Germinal center (tissue), 1 donor: ENCODE data around the gene FAM20A.

Experiments
- DNase-seq: peaks from one replicate; pipeline ENCODE4 v3.0.0; 2012; ENCODE audit warnings: mixed read lengths, low spot score

FAM20A gene

DNA sequence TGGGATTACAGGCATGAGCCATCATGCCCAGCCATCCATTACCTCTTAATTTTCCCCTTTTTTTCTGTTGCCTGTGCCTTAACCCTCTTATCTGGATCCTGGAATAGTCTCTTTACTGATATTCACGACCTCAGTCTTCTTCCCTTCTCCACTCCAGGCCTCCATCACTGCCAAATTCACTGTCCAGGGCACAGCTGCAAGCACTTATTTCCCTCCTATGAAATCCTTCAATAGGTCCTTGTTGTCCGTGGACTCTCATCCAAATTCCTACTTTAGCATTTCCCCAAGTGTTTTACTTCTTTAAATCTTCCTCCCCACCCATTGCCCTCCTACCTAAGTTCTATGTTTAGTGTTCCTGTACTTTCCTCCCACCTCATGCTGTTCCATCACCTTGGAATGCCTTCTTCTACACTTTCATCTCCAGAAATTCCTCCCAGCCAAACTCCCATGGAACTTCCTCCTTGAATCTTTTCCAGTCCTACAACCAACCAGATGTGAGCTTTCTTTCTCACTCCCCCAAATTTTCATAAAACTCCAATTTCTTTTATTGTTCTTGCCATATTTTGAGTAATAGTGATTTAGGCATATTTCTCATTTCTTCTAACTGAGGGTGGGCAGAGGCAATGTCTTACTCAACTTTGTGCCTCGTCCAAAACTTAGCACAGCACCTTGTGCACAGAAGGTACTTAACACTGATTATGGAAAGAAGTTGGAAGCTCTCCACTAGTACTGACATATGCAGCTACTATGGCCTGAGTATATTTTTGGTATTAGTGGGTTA lies 35.3 kb downstream of the FAM20A start:
- no peak for DNase-seq

DNA sequence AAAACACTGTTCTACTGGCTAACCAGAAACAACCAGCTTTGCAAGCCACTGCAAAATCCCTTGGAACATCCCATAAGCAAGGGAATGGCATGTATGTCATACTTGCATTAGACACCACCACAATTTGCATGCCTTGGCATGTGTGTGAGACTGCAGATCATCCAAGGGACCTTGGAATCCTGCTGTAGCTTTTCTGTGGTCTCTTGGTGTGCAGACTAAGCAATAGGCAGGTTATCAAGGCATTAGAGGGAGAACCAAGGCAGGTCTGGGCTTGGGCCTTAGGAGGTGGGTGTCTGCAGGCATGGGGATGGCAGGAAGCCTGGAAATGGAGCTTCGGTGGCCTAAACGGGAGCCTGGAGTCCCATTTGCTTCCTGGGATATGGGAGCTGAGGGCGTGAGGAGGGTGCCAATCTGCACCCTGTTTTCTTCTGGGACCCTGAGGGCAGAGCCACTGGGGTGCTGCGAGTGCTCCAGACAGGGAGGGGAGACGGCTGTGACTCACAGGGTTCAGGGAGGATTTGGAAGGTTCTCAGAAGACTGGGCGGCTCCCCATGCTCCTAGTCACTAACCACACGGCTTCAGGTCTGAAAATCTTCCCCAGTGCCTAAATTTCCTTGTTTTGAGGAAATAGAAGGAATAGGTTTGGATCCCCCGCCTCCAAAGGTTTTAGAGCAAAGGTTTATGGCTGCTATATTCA lies 36.6 kb downstream of the FAM20A start:
- DNase-seq, result no peak

DNA sequence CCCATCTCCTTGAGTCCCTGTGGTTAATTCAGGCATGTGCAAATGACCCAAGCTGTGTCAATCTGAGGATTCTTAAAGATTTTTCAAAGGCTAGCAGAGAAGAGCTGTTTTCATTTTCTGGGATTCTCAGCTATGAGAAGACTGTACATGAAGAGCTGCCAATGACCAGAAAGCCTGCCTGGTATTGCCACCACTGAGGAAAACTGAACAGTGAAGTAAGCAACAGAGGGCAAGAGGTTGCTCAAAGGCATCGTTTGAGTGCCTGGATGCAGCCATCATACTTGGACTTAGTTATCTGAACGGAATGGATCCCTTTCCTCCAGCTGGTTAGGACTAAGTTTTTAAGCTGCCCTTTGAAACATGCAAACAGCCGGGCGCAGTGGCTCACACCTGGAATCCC lies 38.4 kb downstream of the FAM20A start:
- DNase-seq, result no peak

DNA sequence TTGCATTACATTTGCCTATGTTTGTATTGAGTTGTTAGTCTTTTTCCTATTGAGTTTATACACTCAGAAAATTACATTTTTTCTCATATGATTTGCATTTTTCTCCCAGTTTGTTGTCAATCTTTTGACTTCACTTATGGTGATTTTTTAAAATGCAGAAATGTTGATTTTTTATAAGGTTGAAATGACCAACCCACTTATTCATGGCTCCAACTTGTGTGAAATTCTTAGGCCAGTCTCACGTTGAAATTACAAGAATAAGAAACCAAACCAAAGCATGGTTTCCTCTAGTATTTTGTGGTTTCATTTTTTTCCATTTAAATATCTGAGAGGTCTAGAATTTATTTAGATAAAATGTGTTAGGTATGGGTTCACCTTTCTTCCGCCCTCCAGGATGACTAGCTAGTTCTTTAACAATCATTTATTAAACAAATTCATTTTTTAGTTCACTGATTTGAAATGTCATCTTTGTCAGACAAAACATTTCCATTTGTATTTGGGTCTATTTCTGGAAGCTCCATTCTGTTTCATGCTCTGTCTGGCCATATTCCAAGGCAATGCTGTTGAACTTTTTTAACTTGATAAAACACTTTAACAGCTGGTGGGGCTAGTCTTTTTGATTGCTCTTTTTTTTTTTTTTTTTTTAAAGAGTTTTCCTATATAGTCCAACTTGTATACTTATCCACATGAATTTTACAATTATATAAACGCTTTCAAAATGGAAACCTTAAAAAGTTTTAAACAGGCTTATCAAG lies 40.0 kb downstream of the FAM20A start:
- DNase-seq, result no peak

DNA sequence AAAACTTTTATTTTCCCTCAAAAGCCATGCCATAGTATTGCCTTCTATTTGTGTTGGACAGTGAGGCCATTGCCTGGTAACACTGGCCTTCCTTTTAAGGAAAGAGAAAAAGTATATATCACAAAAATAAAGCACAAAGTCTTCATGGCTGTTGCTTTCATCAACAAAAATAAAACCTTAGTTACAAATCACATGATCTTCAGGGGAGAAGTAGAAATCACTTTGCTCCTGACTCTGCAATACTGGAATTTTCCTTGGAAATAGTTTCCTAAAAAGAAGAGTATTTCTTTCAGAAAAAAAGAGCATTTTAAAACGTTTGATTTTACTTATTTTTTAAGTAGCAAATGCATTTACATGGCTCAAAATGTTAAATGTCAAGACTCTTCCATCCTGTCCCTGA lies 41.9 kb downstream of the FAM20A start:
- DNase-seq, result no peak

DNA sequence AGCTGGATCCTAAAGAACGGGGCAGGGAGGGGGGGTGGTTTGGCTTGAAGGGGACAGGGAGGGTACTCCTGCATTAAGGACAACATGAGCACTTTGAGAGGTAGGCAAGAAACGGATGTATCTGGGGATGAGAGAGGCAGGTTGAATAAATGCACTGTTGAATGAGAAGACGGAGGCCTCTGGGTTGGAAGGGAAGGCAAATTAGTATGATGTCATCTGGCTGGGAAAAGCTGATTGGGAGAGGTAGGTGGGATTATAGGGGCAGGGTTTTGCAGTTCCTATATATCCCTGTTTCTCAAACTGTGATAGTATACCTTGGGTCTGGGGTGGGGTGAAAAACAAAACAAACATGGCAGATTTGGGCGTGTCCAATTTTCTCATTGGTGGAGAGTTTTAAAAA lies 44.6 kb downstream of the FAM20A start:
- DNase-seq, result no peak

DNA sequence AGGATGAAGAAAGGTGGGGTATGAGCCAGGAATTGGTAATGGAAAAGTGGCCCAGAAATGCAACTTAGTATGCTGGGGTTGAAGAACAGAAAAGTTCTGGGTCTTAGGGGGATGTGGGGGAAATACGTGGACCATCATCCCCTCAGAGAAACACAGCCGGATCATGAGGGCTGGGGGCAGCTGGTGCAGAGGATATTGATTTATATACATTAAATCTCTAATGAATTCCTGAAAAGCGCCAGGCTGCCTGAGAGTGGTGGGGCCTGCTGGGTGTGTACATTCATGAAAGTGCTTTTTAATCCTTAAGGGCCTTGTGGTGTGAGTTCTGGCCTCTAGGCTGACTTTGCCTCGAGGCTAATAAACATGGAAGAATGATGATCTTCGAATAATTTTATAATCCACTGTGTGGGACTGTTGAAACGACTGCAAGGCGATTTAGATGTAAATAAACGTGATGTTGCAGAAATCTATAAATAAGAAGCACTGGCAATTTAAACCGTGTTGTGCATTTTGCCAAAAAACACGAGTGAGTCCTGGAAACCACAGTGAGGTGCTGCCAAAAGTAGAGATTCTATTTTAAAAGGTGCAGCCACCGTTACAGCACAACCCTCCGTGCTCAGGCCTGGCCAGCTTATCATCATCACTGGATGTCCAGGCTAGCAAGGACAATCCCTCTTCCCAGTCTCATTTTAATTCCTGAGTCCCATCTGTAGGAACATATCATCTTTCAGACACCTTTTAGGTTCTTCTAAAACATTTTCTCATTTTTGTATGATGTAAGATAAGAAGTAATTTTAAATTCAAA lies 56.9 kb downstream of the FAM20A start:
- DNase-seq, result no peak

DNA sequence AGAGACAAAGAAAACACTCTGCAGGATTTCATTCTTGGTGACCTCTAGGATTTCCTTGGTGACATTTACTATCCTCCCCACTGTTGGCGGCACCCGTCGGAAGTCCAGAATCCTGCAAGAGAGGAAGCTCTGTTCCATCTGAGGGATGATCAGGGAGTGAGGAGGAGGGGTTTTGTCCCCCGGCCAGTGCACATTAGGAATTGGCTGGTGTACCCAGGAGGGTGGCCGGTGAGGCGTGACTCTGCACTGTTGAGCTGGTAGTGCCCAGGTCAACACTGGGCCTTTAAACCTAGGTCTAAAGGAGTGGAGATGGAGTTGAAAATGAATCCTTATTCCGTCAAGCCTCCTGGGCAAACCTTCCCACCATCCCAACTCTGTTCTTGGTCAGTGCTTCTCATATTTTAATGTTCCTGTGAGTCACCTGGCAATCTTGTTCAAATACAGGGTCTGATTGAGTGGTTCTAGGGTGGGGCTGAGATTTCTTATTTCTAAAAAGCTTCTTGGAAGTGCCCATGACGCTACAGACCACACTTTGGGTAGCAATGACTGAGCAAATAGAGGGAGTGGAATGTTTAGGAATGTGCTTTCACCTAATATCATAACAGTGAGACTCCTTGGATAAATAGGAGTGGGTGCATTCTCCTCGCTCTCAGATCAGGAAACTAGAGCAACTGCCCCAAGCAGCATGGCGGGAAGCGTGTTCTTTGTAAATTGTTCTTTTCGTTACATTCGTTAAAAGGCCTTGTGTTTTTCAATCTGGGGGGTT lies 58.3 kb downstream of the FAM20A start:
- DNase-seq, result no peak

DNA sequence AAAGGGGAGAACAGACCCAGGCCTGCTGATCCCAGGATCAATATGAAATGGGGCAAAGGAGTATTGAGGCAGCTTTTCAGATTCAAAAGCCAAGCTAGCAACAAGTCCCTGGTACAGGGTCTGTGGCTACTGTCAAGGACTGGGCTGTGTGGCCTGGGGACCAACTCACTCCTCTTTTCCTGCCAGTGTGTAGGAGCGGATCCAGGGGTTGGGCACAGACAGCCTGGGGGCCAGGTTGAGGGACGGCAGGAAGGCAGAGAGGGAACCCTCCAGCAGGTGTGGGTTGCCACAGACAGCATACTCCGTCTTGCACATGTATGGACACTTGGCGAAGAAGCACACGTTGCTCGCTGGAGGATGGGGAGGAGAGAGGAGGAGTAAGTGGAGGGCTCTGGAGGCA lies 59.4 kb downstream of the FAM20A start:
- no peak for DNase-seq

DNA sequence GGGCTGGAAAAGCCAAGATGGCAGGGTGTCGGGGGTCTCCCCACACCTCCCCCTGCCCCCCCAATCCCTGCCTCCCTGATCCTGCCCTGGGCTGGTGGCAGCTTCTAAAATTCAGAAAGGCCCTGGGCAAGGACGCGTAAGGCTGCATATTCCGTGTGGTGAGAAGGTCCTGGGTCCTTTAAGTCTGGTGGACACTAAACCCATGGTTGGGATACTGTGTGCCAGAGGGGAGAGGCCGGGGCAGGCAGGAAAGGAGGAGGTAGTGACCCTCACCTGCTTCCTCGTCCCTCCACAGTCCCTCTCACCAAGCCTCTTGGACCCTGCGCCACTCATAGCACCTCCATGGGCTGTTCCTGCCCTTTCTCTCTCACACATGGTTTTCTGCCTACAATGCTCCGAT lies 60.2 kb downstream of the FAM20A start:
- no peak for DNase-seq

DNA sequence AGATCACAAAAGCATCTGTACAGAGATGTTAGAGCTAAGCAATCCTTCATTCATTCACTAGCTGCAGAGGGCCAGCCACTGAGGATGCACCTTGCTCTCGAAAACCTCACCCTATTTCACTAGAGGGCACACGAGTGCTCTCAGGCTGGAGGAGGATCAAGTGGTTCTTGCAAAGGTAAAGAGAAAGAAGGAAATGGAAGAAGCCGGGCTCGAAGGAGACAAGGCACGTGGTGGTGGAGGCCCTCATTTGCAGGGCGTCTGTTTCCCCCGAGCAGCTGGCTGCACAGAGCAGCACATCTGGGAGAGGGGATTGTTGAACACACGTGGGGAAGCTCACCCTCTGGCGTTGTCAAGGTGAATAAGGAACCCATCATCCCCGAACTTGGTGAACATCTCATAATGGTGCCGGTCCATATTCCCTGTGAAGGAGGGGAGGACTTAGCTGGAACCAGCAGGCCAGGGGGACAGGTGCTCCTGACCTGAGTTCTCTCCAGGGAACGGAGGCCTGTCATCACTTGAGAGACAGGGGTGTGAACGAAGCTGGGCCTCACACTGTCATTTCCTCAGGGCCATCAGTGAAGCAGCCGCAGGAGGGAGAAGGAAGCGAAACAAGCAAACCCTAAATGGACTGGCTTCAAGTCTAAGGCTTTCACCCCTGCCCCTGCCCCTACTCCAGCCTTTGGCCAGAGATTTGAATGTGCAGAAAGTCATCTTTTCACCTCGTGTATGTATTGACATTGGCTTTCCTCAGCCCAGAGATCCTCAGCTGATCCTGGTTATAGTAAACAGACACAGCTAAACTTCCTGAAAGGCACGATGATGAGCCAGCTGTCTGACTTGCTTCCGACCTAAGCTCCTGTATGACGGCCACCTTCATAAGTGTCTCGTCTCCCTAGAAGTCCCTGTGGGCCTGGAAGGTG lies 61.4 kb downstream of the FAM20A start:
- DNase-seq, result no peak

DNA sequence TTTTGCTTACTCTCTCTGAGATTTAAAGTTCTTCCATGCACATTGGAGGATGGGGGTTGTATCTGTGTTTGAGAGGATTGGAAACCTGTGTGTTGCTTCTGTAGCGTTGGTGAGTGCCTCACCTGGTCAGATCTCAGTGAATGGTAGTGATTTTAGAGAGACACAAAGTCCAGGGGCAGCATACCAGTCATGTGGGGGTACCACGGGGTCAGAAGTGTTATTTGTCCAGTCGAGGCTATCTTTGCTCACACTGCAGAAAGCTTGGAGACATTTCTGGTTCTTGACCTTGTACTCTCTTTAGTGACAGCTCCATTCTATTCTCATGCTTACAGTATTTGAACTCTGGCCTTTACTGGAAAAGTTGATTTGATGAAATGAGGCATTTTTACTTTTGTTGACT lies 65.2 kb downstream of the FAM20A start:
- no peak for DNase-seq

DNA sequence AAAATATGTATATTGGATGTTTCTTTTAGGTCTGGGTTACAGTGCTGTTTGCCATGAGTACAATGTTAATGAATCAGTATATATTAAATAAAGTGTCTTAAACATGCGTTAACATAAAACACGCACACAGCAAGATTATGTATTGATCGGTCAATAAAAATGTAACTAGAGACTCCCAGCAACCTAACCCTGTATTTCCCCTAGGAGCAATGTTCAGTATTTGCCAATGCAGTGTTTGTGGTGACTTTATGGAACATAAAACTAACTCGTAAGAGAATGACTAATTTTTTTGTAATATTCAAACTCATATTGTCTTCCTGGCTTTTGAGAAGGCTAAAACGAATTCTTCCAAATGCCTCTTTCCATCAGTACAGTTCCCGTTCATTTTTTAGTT lies 66.5 kb downstream of the FAM20A start:
- DNase-seq, result no peak

DNA sequence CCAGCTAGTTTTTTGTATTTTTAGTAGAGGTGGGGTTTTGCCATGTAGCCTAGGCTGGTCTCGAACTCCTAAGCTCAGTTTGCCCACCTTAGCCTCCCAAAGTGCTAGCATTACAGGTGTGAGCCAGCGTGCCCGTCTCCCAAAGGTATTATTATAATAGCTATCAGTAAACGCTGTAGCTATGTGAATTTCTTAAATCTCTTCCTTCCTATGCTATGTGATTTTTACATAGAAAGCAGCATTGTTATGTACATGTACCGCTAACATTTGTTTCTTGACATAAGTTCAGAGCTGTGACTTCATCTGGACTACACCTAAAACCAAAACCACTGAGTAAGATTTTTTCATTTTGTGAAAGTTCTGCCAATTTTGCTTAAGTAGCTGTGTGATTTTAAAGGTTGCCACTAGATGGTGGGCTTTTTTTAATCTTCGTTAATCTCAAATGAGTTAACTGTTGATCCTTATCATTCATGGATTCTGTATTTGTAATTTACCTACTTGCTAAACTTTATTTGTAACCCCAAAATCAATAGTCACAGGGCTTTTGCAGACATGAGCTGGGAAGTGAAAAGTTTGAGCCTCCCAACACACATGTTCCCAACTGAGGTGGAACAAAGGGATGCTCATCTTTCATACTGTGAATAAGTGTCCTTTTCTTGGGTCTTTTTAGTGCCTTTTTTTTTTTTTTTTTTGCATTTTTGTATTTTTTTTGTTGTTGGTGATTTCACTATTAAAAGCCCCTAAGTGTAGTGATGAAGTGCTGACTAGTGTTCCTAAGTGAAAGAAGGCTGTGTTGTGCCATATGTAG lies 67.1 kb downstream of the FAM20A start:
- DNase-seq, result no peak

DNA sequence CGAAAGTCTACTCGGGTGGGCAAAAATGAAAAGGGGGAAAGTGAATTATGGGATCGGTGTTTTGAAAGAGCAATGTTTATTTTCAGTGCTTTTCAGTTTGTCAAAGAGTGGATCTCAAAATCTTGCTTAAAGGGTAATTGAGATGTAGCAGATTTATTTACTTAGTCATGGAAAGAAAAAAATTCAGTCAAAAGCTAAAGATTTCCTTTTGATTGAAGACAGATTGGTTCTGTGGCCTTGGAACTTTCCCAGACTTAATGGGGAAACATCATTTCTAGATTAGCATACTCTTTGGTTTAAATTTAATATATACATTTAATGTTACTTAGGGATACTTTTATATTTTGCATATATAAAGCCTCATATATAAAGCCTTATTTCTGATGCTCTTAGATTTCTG lies 68.3 kb downstream of the FAM20A start:
- DNase-seq, result no peak

DNA sequence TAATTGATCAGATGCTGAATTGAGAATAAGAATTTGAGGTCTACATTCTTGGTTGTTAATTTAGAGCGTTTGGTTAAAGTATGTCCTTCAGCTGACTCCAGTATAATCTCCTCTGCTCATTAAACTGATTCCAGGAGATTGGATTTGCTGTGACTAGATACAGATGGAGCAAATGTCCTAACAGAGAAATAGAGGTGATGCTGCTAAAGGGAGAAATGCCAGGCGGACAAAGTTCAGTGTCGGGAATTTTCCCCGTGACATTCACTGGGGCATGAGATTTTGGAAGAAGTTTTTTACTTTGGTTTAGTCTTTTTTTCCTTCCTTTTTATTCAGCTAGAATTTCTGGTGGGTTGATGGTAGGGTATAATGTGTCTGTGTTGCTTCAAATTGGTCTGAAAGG lies 69.9 kb downstream of the FAM20A start:
- DNase-seq, result no peak

DNA sequence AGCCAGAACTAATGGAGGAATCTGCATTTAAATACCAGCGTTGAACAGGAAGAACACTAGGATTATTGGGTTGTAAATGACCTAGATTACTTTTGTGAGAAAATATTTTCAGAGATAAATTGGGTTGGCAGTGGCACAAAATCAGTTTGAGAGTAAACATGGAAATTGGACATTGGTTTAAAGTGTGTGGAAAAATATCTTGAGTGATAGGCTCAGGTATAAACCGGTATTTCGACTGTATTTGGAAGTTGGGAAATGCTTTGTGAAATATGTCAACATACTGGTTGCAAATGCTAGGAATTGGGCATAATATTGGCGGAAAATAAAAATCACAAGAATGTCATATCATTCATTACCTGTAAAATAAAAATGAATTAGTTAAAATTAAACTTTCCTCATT lies 73.9 kb downstream of the FAM20A start:
- no peak for DNase-seq

DNA sequence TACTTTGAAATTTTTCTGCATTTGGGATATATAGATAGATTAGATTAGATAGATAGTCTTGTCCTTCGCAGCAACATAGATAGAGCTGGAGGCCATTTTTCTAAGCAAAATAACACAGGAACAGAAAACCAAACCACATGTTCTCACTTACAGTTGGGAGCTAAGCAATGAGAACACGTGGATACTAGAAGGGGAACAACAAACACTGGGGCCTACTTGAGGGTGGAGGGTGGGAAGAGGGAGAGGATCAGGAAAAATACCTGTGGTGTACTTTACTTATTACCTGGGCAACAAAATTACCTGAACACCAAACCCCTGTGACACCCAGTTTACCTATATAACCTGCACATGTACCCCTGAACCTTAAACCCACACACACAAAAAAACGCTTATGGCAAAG lies 74.6 kb downstream of the FAM20A start:
- DNase-seq, result no peak

DNA sequence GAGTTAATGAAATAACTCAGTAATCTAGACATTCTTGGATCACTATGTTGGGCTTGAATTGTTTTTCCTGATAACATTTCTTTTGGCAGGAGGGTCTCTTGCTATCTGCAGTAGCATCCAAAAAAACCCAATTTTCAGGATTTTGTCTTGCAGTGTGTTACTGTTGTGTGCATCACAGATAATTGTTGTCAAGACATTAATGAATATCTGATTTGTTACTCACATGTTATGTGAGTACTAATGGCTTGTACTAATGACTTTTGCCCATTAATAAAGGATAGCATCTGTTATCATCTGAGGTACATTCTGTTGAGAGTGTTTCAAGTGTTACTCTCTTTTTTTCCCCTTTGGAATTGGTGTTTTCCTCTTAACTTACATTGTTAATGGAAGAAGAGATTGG lies 78.9 kb downstream of the FAM20A start:
- no peak for DNase-seq

DNA sequence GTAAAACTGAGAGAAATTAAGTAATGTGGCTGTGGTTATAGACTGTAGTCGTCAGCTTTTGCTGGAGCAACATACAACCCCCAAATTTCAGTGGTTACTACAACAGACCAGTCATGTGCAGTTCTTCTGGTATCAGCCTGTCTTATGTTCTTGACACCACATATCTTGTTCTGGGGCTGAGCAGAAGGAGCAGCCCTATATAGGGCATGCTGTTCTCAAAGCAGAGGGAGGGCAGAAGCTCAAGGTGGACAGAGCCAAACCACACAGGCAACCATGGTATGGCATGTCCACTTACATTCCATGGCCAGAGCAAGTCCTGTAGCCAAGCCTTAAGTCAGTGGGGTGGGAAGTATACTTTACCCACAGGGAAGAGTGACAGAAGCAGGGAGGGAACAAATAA lies 81.3 kb downstream of the FAM20A start:
- DNase-seq, result no peak
